SU-DHL-6 (cell line): ENCODE results near the gene TMEM190.
A peak's percentile ranks its signal among the peaks of the same experiment; 100 is the strongest.
"Not testable (repeated sequence)": the region's sequence is repeated elsewhere in the genome, so short reads cannot be mapped to it uniquely, and the experiment has no call there.

Experiments
- H2AFZ ChIP-seq: fragments of 200-600 bp; sonication (generic); 2 replicates; pipeline ENCODE4 v1.6.1; 2014; ENCODE audit warnings: low read depth, mild to moderate bottlenecking, moderate library complexity, mixed read lengths, antibody characterized with exemption, low read length; ENCODE audit not compliant: severe bottlenecking
- H3F3A ChIP-seq: fragments of 200-600 bp; shearing (Covaris generic); 2 replicates; pipeline ENCODE4 v1.6.0; 2016; ENCODE audit warnings: antibody characterized with exemption, mild to moderate bottlenecking; ENCODE audit not compliant: insufficient read depth
- H3K27ac ChIP-seq: fragments of 200-600 bp; sonication (generic); 2 replicates; pipeline ENCODE4 v1.5.1; 2016; ENCODE audit warnings: low read depth, mild to moderate bottlenecking, low read length, moderate library complexity, mixed read lengths
- H3K27me3 ChIP-seq: fragments of 200-600 bp; sonication (generic), shearing (Covaris generic); 2 replicates; pipeline ENCODE4 v1.6.0; 2014; ENCODE audit warnings: mild to moderate bottlenecking, low read length
- H3K36me3 ChIP-seq: fragments of 200-600 bp; sonication (generic); 2 replicates; pipeline ENCODE4 v1.6.1; 2014; ENCODE audit warnings: mild to moderate bottlenecking, low read length, mixed read lengths
- H3K4me2 ChIP-seq: fragments of 300-600, 200-600 bp; shearing (Covaris generic), sonication (generic); 2 replicates; pipeline ENCODE4 v1.6.0; 2014; ENCODE audit warnings: low read length, low read depth, mild to moderate bottlenecking; ENCODE audit not compliant: poor library complexity, severe bottlenecking
- H3K4me3 ChIP-seq: fragments of 200-600 bp; sonication (generic); 2 replicates; pipeline ENCODE4 v1.5.1; 2014; ENCODE audit warnings: antibody characterized with exemption, low read length, mild to moderate bottlenecking, mixed read lengths; ENCODE audit not compliant: insufficient read depth, poor library complexity, severe bottlenecking
- H3K79me2 ChIP-seq: fragments of 200-600 bp; sonication (generic); 2 replicates; pipeline ENCODE4 v1.6.1; 2014; ENCODE audit warnings: mild to moderate bottlenecking, low read length, moderate library complexity; ENCODE audit not compliant: insufficient read depth
- H3K9ac ChIP-seq: fragments of 200-600 bp; sonication (generic); 2 replicates; pipeline ENCODE4 v1.7.0; 2014; ENCODE audit warnings: mild to moderate bottlenecking, low read length
- H3K9me2 ChIP-seq: fragments of 200-600 bp; sonication (generic); replicated peaks from 2 replicates; pipeline ENCODE4 v1.6.1; 2014; ENCODE audit warnings: low read length; ENCODE audit not compliant: insufficient read depth
- H3K9me3 ChIP-seq: fragments of 200-600 bp; sonication (generic); 2 replicates; pipeline ENCODE4 v1.6.1; 2014; ENCODE audit warnings: low read length, mixed read lengths; ENCODE audit not compliant: insufficient read depth
- H4K20me1 ChIP-seq: fragments of 200-600 bp; sonication (generic); 2 replicates; pipeline ENCODE4 v1.6.1; 2014; ENCODE audit warnings: low read depth, mild to moderate bottlenecking, antibody characterized with exemption, low read length, moderate library complexity, mixed read lengths
- EZH2phosphoT487 ChIP-seq: fragments of 200-600 bp; sonication (generic), shearing (Covaris generic); conservative IDR thresholded peaks from 2 replicates; pipeline ENCODE4 v1.6.1; 2018; ENCODE audit warnings: mild to moderate bottlenecking, antibody characterized with exemption, low read length, moderate library complexity, mixed read lengths
- TF ChIP-seq, protein P1 (sequence below): fragments of 200-600 bp; sonication (generic); IDR thresholded peaks from one replicate; pipeline ENCODE4 v1.5.1; 2017; ENCODE audit warnings: antibody characterized with exemption, mild to moderate bottlenecking, low read length, moderate library complexity; ENCODE audit not compliant: insufficient read depth, poor library complexity, severe bottlenecking

The TMEM190 gene

DNA sequence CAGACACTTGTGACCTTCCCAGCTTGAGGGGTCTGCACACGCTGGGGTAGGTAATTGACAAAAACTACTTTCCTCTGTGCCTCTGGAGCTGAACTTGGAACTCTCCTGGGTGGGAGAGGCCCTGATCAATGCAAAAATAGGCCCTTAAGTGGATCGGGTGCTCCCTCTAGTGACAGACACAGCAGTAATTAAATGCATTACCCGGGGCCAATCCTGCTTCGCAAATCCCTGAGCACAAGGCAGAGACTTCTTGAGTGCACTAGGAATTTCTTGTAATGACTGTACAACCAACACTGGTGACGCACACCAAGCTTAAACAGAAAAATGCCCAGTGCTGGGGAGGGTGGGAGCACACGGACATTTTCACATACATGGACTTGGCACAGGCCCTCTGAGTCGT is 41.6 kb downstream of the TMEM190 start:
- Histone ChIP-seq H2AFZ (no peak overlapping the region), H3K4me2 (no peak overlapping the region)

DNA sequence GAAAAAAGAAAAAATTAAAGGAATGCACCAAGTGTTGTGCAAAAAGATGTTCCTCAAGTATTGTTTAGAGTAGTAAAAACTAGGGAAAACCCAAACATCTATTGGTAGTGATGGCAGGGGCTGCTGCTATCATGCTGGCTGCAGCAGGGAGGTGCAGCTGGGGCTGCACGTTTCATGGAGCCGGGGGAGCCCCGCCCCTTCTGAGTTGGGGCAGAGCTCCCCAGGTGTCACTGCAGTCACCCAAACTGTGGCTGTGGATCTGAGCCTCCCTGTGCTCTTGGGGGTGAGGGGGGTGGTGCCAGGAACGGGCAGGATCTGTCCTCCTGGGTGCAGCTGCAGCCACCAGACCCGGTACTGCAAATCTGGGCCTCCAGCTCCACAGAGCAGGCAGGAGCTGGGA is 42.5 kb downstream of the TMEM190 start:
- Histone ChIP-seq H4K20me1 (no peaks in the 10 kb centered on the region), H3K27ac (no peak overlapping the region), H3K79me2 (no peaks in the 10 kb centered on the region), H3K4me3 (no peak overlapping the region), H3K4me2 (no peak overlapping the region), H3K9me2 (no peaks in the 10 kb centered on the region), H3K9ac (no peak overlapping the region), H3F3A (no peaks in the 10 kb centered on the region), H3K9me3 (0 out of 2 replicates have a peak, but pooled peaks cover 5% of the 10 kb centered on the region), H2AFZ (no peak overlapping the region), H3K36me3 (no peaks in the 10 kb centered on the region), H3K27me3 (no peaks in the 10 kb centered on the region)
- TF ChIP-seq EZH2phosphoT487, result no peak
- TF ChIP-seq, protein P1, sequence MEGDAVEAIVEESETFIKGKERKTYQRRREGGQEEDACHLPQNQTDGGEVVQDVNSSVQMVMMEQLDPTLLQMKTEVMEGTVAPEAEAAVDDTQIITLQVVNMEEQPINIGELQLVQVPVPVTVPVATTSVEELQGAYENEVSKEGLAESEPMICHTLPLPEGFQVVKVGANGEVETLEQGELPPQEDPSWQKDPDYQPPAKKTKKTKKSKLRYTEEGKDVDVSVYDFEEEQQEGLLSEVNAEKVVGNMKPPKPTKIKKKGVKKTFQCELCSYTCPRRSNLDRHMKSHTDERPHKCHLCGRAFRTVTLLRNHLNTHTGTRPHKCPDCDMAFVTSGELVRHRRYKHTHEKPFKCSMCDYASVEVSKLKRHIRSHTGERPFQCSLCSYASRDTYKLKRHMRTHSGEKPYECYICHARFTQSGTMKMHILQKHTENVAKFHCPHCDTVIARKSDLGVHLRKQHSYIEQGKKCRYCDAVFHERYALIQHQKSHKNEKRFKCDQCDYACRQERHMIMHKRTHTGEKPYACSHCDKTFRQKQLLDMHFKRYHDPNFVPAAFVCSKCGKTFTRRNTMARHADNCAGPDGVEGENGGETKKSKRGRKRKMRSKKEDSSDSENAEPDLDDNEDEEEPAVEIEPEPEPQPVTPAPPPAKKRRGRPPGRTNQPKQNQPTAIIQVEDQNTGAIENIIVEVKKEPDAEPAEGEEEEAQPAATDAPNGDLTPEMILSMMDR, result no peak

More for the DNA sequence above, 41.6 kb downstream of the TMEM190 start:
- no peak overlapping the region for H3K27ac ChIP-seq
- H3K79me2 ChIP-seq, result no peaks in the 10 kb centered on the region
- H4K20me1 ChIP-seq, result no peaks in the 10 kb centered on the region
- no peaks in the 10 kb centered on the region for H3K9me2 ChIP-seq
- no peak overlapping the region for H3K9ac ChIP-seq
- no peak overlapping the region for H3K4me3 ChIP-seq
- TF ChIP-seq, protein P1, result peak; percentile 54
- no peak for TF ChIP-seq EZH2phosphoT487
- H3K36me3 ChIP-seq, result no peaks in the 10 kb centered on the region
- no peaks in the 10 kb centered on the region for H3F3A ChIP-seq
- H3K9me3 ChIP-seq, result 0 out of 2 replicates have a peak, but pooled peaks cover 5% of the 10 kb centered on the region
- H3K27me3 ChIP-seq, result no peaks in the 10 kb centered on the region

DNA sequence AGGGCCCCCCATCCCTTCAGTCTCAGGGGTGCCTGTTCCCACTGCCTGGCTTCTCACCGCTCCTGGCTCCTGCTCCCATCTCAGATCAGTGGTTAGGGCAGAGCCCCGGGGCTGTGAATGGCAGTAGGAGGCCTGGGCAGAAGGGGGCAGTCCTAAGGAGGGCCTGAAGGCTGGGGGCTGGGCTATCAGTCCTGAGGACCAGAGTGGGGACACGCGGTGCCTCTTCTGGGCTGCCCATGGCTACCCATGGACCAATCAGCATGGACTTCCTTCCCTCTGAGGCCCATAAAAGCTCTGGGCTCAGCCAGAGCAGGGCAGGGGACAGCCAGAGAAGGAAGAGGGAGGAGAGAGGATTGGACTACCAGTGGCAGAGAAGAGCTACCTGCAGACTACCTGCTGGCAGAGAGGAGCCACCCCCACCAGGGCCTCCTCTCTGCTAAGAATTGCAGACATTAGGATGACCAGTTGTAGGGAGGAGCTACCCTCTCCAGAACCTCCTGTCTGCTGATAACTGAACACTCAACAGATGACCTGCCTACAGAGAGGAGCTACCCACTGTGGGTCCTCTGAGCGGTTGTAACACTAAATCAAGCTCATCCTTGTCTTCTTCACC is 43.1 kb downstream of the TMEM190 start:
- Histone ChIP-seq H3K9ac (no peak overlapping the region), H3K36me3 (no peaks in the 10 kb centered on the region), H3F3A (no peaks in the 10 kb centered on the region), H2AFZ (no peak overlapping the region), H3K9me3 (0 out of 2 replicates have a peak, but pooled peaks cover 5% of the 10 kb centered on the region), H3K4me2 (no peak overlapping the region), H3K27ac (no peak overlapping the region), H3K79me2 (no peaks in the 10 kb centered on the region), H4K20me1 (no peaks in the 10 kb centered on the region), H3K27me3 (no peaks in the 10 kb centered on the region), H3K9me2 (no peaks in the 10 kb centered on the region), H3K4me3 (no peak overlapping the region)
- TF ChIP-seq, protein P1, result no peak
- no peak for TF ChIP-seq EZH2phosphoT487

DNA sequence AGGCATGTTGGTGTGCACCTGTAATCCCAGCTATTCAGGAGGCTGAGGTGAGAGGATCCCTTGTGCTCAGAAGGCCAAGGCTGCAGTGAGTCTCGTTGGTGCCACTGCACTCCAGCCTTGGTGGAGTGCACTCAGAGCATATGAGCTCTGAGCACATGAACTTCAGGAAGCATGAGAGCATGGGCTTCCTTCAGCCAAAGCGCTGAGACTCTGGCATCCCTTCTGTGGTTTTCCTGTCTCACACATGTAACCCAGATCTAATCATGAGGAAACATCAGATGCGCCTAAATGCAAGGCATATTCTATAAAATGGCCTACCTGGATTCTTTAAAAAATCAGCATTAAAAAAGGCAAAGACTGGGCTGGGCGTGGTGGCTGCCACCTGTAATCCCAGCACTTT is 44.7 kb downstream of the TMEM190 start:
- not testable (repeated sequence) for H3K4me2 ChIP-seq, H3K4me3 ChIP-seq, H3K27me3 ChIP-seq, H3K9me3 ChIP-seq, H3K36me3 ChIP-seq, H4K20me1 ChIP-seq, H3K9me2 ChIP-seq, H3K79me2 ChIP-seq, H2AFZ ChIP-seq, H3F3A ChIP-seq, H3K27ac ChIP-seq, H3K9ac ChIP-seq
